Keratinocyte (primary cell): ENCODE measurements around the gene SLC51B. TPM values are rescaled to one million over a fixed set of nuclear protein-coding genes. Genes with fewer than 3 reads are reported as not detected.

Source experiments
- DNase-seq: peaks from one replicate; pipeline ENCODE4 v3.0.0-alpha.2; 2011; ENCODE audit warnings: low read depth, missing footprints, low spot score
- FAIRE-seq: peaks from 2 replicates; lab custom pipeline; 2011; peaks lifted over from hg19 to GRCh38; lab: Jason Lieb, UNC
- H2AFZ ChIP-seq: 2 replicates; pipeline ENCODE4 v1.6.0; 2012; ENCODE audit warnings: low read length, control low read depth, inconsistent platforms; ENCODE audit not compliant: control insufficient read depth
- H3K27ac ChIP-seq: 2 replicates; pipeline ENCODE4 v1.5.1; 2011; ENCODE audit warnings: low read length; ENCODE audit not compliant: control insufficient read depth, insufficient read depth
- H3K27me3 ChIP-seq: 3 replicates; pipeline ENCODE4 v1.6.0; 2011; ENCODE audit warnings: low read length; ENCODE audit not compliant: control insufficient read depth, insufficient read depth; ENCODE audit errors: extremely low read depth
- H3K36me3 ChIP-seq, 2 experiments: 2 replicates in 1 of 2; 3 replicates in 1 of 2; pipeline ENCODE4 v1.5.1; 2011; ENCODE audit warnings: low read length in 2 of 2, mild to moderate bottlenecking in 1 of 2; ENCODE audit not compliant: control insufficient read depth in 2 of 2, insufficient read depth in 2 of 2; ENCODE audit errors: extremely low read depth in 1 of 2
- H3K4me1 ChIP-seq: 3 replicates; pipeline ENCODE4 v1.5.1; 2011; ENCODE audit warnings: low read length; ENCODE audit not compliant: control insufficient read depth, insufficient read depth; ENCODE audit errors: extremely low read depth
- H3K4me2 ChIP-seq: 3 replicates; pipeline ENCODE4 v1.6.0; 2011; ENCODE audit warnings: low read depth, low read length; ENCODE audit not compliant: control insufficient read depth, insufficient read depth; ENCODE audit errors: extremely low read depth
- H3K4me3 ChIP-seq, 3 experiments: fragments of 200-600 bp in 1 of 3; sonication (generic) in 1 of 3; 2 replicates in 2 of 3; 3 replicates in 1 of 3; pipeline ENCODE4 v1.5.1; 2011 to 2016; ENCODE audit warnings: low read length in 3 of 3, mild to moderate bottlenecking in 3 of 3, control low read depth in 2 of 3, inconsistent platforms in 1 of 3, low read depth in 1 of 3, mixed read lengths in 1 of 3, mixed run types in 1 of 3, moderate library complexity in 1 of 3; ENCODE audit not compliant: control insufficient read depth in 2 of 3, insufficient read depth in 2 of 3; ENCODE audit errors: extremely low read depth in 1 of 3
- H3K79me2 ChIP-seq: 2 replicates; pipeline ENCODE4 v1.6.0; 2012; ENCODE audit warnings: low read length; ENCODE audit not compliant: control insufficient read depth, insufficient read depth
- H3K9ac ChIP-seq: 3 replicates; pipeline ENCODE4 v1.6.0; 2011; ENCODE audit warnings: low read length; ENCODE audit not compliant: control insufficient read depth, insufficient read depth; ENCODE audit errors: extremely low read depth
- H3K9me1 ChIP-seq: 3 replicates; pipeline ENCODE4 v1.6.0; 2011; ENCODE audit warnings: low read length; ENCODE audit not compliant: control insufficient read depth, insufficient read depth; ENCODE audit errors: extremely low read depth
- H3K9me3 ChIP-seq: 2 replicates; pipeline ENCODE4 v1.5.1; 2012; ENCODE audit warnings: low read depth, low read length; ENCODE audit not compliant: control insufficient read depth
- H4K20me1 ChIP-seq: 3 replicates; pipeline ENCODE4 v1.6.0; 2011; ENCODE audit warnings: low read length; ENCODE audit not compliant: control insufficient read depth, insufficient read depth; ENCODE audit errors: extremely low read depth
- CTCF ChIP-seq, 3 experiments: IDR thresholded peaks in 1 of 3; conservative IDR thresholded peaks in 1 of 3; optimal IDR thresholded peaks in 1 of 3; 2 replicates in 2 of 3; 3 replicates in 1 of 3; pipeline versions ENCODE3 to v1.5.1; 2011; ENCODE audit warnings: low read length in 3 of 3, mild to moderate bottlenecking in 3 of 3, moderate library complexity in 2 of 3, control low read depth in 1 of 3, inconsistent platforms in 1 of 3; ENCODE audit not compliant: insufficient read depth in 2 of 3; ENCODE audit errors: extremely low read depth in 1 of 3
- EZH2 ChIP-seq: IDR thresholded peaks from one replicate; pipeline ENCODE4 v1.6.1; 2012; ENCODE audit warnings: inconsistent platforms, mild to moderate bottlenecking, low read length, moderate library complexity
- dilution Hi-C: fragments of 300-500 bp; cut with MboI; formaldehyde crosslinking; loops from one replicate; pipeline ENCODE4 v1.7.0; 2020; ENCODE audit warnings: low sequenced_read_pairs; ENCODE audit not compliant: extremely low pct_ligation_motif_present
- polyA plus RNA-seq, 5 experiments: library from polyadenylated mRNA; depleted of rRNA in 3 of 5; stranded (reverse) in 3 of 5; stranded (forward) in 1 of 5; unstranded in 1 of 5; fragments of >200 nt; gene quantifications; 1 replicate in 1 of 5; 2 replicates in 3 of 5; 3 replicates in 1 of 5; pipeline versions ENCODE4 v1.2.1 to v1.2.3, GENCODE V29; 2011 to 2012; ENCODE audit warnings: missing spikeins in 2 of 5, low read depth in 1 of 5, low replicate concordance in 1 of 5

Gene SLC51B
- polyA plus RNA-seq, 1 donor (not counting 4 experiments of a cell fraction or from before 2014, with no cell fraction given), result not detected

- TF ChIP-seq CTCF (optimal IDR thresholded peaks at IDR 0.05 in 1 of 3, IDR thresholded peaks at IDR 0.05 in 1 of 3, conservative IDR thresholded peaks at IDR 0.05 in 1 of 3; ENCODE audit: extremely low read depth in 1 of 3, insufficient read depth in 2 of 3, low read length in 3 of 3) (no peak), EZH2 (no peak)
- Histone ChIP-seq H3K27ac (no peak overlapping the region), H2AFZ (no peak overlapping the region), H3K27me3 (no peaks in the 10 kb centered on the region), H4K20me1 (no peaks in the 10 kb centered on the region), H3K79me2 (peaks cover 11% of the 10 kb centered on the region), H3K9me3 (no peaks in the 10 kb centered on the region), H3K9ac (no peak overlapping the region), H3K4me1 (peaks cover 14% of the 10 kb centered on the region), H3K4me3 (no peak overlapping the region), H3K4me2 (no peak overlapping the region), H3K9me1 (no peaks in the 10 kb centered on the region), H3K36me3 (peaks cover 5 to 14% of the 10 kb centered on the region in 2 experiments)
- dilution Hi-C loops, result no loop called here
- DNase-seq (no peak), FAIRE-seq (no peak)
Measured at GRCh38 chr15:65026756-65027155, 18.4 kb upstream of the SLC51B start.

GRCh38 chr15:65027593-65027992 lies 17.6 kb upstream of the SLC51B start:
- FAIRE-seq (no peak), DNase-seq (no peak)
- no peaks in the 10 kb centered on the region for H4K20me1 ChIP-seq
- dilution Hi-C loops, result no loop called here
- H3K9me1 ChIP-seq, result no peaks in the 10 kb centered on the region
- TF ChIP-seq EZH2 (no peak), CTCF (optimal IDR thresholded peaks at IDR 0.05 in 1 of 3, IDR thresholded peaks at IDR 0.05 in 1 of 3, conservative IDR thresholded peaks at IDR 0.05 in 1 of 3; ENCODE audit: extremely low read depth in 1 of 3, insufficient read depth in 2 of 3, low read length in 3 of 3) (no peak)
- H3K9ac ChIP-seq, result no peak overlapping the region
- no peak overlapping the region for H3K4me2 ChIP-seq
- no peaks in the 10 kb centered on the region for H3K9me3 ChIP-seq
- H3K36me3 ChIP-seq, result peaks cover 5 to 14% of the 10 kb centered on the region in 2 experiments
- H3K27me3 ChIP-seq, result no peaks in the 10 kb centered on the region
- no peak overlapping the region for H3K4me3 ChIP-seq
- peaks cover 14% of the 10 kb centered on the region for H3K4me1 ChIP-seq
- H2AFZ ChIP-seq, result no peak overlapping the region
- H3K79me2 ChIP-seq, result peaks cover 11% of the 10 kb centered on the region
- H3K27ac ChIP-seq, result no peak overlapping the region
